KOPT-K1 (cell line): Measurements from ENCODE around the gene SEPTIN12.

Source experiments
- H3K27ac ChIP-seq: fragments of 200-600 bp; sonication (generic); 2 replicates; pipeline ENCODE4 v1.5.1; 2016; ENCODE audit warnings: antibody characterized with exemption, mild to moderate bottlenecking, low read depth, low read length; ENCODE audit not compliant: poor library complexity, severe bottlenecking
- H3K36me3 ChIP-seq: fragments of 200-600 bp; sonication (generic); 2 replicates; pipeline ENCODE4 v1.5.1; 2017; ENCODE audit warnings: antibody characterized with exemption, mild to moderate bottlenecking, low read length, moderate library complexity; ENCODE audit not compliant: insufficient read depth
- H3K9me3 ChIP-seq: fragments of 200-600 bp; sonication (generic); 2 replicates; pipeline ENCODE4 v1.5.1; 2017; ENCODE audit warnings: antibody characterized with exemption, low read length, mild to moderate bottlenecking; ENCODE audit not compliant: insufficient read depth, poor library complexity, severe bottlenecking

SEPTIN12 gene

DNA sequence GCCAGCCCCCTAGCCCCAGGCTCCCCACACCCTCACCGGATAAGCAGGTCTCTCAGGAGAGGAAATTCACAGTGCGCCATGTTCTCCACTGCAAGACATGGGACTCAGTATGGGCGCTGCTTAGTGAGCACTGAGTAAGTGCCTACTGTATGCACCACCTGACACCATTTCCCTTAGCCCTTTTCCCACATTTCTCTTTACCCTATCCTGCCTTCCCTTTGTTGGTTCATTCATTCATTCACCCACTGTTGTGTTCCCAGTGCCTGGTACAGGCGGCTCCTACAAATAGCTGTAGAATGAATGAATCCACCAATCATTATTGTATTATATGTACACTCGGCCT, 10.1 kb downstream of the SEPTIN12 start:
- no peaks in the 10 kb centered on the region for H3K36me3 ChIP-seq
- no peak overlapping the region for H3K27ac ChIP-seq
- no peaks in the 10 kb centered on the region for H3K9me3 ChIP-seq

DNA sequence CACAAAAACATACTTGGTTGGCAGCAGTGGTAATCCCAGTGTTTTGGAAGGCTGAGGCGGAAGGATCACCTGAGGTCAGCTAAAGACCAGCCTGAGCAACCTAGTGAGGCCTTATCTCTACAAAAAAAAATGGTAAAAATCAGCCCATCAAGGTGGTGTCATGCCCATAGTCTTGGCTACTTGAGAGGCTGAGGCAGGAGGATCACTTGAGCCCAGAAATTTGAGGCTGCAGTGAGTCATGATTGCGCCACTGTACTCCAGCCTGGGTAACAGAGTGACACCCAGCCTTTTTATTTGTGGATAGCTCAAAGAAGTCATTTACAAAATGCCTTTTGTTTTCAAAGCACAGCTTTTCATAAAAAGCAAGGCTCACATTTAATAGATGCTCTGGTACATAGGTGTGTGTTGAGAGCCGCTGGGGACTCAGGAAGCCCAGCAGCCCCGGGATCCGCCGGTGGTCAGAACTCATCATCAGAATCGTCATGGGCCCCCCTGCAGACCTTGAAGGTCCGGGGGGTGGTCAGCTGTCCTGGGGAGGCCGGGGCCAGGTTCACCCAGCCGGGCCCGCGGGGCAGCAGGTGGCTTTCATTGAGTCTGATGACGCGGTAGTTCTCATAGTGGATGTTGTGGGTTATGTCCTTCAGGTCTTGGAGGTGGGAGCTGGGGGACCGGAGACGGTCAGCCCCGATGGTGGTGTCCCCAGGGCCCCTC, 10.7 kb downstream of the SEPTIN12 start:
- Histone ChIP-seq H3K9me3 (no peaks in the 10 kb centered on the region), H3K36me3 (no peaks in the 10 kb centered on the region), H3K27ac (no peak overlapping the region)

DNA sequence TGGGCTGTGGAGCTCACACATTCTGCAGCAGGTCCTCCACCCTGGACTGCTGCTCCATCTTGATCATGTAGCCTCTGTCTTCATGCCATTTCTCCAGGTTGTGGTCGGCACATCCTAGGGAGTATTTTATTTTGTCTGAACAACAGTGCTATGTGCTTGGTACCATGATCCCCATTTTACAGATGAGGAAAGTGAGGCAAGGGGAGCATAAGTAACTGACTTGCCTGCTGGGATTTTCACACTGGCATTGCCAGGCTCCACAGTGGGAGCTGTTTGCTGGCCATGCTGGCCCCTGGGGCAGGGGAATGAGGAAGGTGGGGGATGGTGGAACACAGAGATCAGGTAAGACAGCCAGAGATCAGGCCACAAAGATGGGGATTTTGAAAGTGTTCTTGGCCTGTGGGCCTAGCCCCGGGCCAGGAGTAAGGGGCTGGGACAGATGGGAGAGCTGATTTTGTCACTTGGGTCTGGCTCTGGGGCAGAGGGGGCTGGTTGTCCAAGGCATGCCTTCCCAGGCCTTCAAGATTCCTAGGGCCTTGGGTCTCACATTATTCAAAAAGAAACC, 11.9 kb downstream of the SEPTIN12 start:
- no peaks in the 10 kb centered on the region for H3K9me3 ChIP-seq

DNA sequence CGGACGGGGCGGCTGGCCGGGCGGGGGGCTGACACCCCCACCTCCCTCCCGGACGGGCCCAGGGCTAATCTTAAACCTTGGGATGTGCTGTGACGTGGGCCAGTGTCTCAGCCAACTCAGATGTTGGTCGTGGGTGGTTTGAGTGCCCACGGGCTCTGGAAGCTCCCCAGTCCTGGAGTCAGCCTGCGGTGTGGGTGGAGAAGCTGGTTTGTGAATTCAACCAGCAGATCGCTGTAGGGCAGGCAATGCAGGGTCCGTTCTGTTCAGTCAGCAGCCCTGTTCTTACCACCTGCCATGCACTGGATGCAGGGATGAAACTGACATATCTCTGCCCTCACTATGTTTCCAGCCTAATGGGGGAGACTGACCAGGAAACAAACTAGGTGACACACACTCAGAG, 13.1 kb downstream of the SEPTIN12 start:
- no peaks in the 10 kb centered on the region for H3K9me3 ChIP-seq
- H3K27ac ChIP-seq, result no peak overlapping the region
- H3K36me3 ChIP-seq, result no peaks in the 10 kb centered on the region

More for the DNA sequence above, 11.9 kb downstream of the SEPTIN12 start:
- Histone ChIP-seq H3K36me3 (no peaks in the 10 kb centered on the region), H3K27ac (no peak overlapping the region)

DNA sequence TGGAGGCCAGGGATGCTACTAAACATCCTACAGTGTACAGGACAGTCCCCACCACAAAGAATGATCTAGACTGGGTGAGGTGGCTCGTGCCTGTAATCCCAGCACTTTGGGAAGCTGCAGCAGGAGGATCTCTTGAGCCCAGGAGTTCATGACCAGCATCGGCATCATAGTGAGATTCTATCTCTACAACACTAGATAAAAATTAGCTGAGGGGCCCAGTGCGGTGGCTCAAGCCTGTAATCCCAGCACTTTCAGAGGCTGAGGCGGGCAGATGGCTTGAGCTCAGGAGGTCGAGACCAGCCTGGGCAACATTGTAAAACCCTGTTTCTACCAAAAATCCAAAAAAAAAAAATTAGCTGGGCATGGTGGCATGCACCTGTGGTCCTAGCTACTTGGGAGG, 15.8 kb downstream of the SEPTIN12 start:
- Histone ChIP-seq H3K27ac (no peak overlapping the region), H3K9me3 (no peaks in the 10 kb centered on the region), H3K36me3 (no peaks in the 10 kb centered on the region)

DNA sequence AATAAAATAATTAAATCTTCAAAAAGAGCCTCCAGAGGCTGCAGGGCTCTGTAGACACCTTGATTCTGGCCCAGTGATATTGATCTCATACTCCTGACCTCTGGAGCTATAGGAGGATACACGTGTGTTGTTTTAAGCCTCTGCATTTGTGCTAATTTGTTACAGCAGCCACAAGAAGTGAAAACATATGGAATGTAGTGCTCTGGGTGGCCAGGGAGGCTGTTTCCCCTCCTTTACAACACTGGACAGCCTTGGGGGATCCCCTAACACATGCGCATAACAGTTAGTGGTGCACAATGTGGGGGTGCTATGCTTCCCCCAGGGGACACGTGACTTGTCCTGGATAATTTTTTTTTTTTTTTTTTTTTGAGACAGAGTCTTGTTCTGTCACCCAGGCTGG, 16.5 kb downstream of the SEPTIN12 start:
- H3K9me3 ChIP-seq, result no peaks in the 10 kb centered on the region
- no peaks in the 10 kb centered on the region for H3K36me3 ChIP-seq
- no peak overlapping the region for H3K27ac ChIP-seq

DNA sequence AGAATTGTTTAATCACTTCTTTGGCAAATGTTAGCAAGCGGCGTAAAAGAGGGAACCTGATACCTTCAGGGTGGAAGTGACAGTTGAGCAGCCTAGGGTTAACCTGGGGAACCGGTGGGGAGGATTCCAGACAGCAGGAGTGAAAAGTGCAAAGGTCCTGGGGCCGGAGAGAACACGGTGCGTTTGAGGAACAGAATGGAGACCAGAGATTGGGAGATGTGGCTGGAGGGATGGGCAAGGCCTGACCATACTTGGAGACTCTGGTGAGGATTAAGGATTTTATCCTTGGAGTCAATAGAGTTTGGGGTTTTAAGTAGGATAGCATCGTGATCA, 18.9 kb downstream of the SEPTIN12 start:
- Histone ChIP-seq H3K27ac (no peak overlapping the region), H3K36me3 (0 out of 2 replicates have a peak, but pooled peaks cover 5% of the 10 kb centered on the region), H3K9me3 (no peaks in the 10 kb centered on the region)

DNA sequence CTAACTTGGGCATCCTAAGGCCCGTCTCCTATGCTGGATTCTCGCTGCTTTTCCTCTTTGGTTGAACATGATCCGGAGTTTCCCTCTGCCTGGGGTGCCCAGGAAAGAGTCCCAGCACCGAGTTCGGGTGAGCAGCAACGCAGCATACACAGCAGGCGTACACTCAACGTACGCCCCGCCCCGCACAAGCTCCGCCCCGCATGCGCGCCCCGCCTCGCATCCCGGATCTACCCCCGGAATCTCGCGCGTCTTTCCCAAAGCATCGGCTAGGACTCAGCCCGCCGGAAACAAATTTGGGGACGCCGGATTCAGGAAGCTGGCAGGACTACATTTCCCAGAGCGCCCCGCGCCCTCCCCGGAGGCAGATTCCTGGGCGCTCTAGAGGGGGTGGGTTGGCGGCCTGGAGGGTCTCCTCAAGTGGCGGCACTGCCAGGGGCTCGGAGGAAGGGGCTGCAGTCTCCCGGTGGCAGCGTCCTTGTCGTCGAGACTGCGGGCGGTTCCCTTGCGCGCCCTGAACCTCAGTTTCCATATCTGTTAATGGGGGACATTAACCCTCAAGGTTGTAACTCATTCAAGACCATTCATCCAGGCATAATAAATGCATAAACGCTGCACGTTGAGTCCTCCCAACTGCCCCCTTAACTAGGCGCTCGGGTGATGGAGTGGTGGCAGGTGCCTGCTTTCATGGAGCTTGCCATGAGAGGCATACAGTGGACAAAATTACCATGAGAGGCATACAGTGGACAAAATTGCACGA, 19.4 kb downstream of the SEPTIN12 start:
- H3K9me3 ChIP-seq, result no peaks in the 10 kb centered on the region
- peaks cover 10% of the 10 kb centered on the region for H3K36me3 ChIP-seq
- H3K27ac ChIP-seq, result peak overlapping the region; percentile 32

DNA sequence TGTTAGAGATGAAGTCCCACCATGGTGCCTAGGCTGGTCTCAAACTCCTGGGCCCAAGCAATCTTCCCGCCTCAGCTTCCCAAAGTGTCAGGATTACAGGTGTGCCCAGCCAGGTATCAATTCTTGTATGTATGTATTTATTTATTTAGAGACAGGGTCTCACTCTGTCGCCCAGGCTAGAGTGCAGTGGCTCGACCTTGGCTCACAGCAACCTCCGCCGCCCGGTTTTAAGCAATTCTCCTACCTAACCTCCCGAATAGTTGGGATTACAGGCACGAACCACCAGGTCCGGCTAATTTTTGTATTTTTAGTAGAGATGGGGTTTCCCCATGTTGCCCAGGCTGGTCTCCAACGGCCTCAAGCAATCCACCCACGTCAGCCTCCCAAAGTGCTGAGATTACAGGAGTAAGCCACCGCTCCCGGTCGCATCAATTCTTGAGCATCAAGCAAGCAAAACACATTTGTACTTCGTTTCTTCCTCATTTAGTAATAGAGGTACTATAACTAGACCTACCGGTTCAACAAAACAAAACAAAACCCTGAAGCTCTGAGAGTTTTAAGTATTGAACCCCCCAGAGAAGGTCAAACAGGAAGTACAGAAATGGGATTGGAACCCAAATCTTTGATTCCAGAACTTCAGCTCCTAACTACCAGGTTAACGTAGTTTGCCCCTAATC, 20.1 kb downstream of the SEPTIN12 start:
- Histone ChIP-seq H3K27ac (peak overlapping the region; percentile 32), H3K9me3 (no peaks in the 10 kb centered on the region), H3K36me3 (peaks cover 17% of the 10 kb centered on the region)

DNA sequence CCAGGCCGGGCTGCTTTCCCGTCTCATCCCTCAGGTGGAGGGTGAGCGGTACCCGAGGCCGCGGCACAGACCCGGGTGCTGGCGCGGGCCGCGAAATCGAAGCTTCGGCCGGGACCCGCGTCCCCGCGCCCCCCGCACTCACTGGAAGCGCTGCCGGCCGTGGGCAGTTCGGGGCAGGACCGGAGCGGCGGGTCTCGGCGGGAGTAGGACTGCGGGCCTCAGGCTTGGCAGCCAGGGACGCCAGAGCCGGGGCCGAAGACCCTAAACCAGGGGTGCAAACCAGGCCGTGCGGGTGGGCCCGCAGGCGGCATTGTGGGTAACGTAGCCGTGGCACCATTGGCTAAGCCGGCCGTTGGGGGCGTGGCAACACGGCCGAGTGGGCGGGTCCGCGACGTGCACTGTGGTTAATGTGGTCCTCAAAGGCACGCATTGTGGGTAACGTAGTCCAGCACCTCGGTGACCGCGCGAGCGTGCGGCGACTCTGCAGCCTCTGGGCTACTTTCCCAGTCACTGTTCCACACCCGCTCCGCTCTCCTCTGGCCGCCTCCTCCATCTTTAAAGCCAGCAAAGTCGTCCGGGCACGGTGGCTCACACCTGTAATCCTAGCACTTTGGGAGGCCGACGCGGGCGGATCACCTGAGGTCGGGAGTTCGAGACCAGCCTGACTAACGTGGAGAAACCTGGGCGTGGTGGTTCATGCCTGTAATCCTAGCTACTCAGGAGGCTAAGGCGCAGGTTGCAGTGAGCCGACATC, 21.1 kb downstream of the SEPTIN12 start, which contains the start of gene ZNF500:
TSS of gene ZNF500 (minus strand) at position 288 of the 754 bp plus-strand sequence. CDS start 1,184 bp downstream, outside the sequence.
- Histone ChIP-seq H3K36me3 (peaks cover 27% of the 10 kb centered on the region), H3K9me3 (no peaks in the 10 kb centered on the region), H3K27ac (peak within 1 kb of the TSS; percentile 72)

DNA sequence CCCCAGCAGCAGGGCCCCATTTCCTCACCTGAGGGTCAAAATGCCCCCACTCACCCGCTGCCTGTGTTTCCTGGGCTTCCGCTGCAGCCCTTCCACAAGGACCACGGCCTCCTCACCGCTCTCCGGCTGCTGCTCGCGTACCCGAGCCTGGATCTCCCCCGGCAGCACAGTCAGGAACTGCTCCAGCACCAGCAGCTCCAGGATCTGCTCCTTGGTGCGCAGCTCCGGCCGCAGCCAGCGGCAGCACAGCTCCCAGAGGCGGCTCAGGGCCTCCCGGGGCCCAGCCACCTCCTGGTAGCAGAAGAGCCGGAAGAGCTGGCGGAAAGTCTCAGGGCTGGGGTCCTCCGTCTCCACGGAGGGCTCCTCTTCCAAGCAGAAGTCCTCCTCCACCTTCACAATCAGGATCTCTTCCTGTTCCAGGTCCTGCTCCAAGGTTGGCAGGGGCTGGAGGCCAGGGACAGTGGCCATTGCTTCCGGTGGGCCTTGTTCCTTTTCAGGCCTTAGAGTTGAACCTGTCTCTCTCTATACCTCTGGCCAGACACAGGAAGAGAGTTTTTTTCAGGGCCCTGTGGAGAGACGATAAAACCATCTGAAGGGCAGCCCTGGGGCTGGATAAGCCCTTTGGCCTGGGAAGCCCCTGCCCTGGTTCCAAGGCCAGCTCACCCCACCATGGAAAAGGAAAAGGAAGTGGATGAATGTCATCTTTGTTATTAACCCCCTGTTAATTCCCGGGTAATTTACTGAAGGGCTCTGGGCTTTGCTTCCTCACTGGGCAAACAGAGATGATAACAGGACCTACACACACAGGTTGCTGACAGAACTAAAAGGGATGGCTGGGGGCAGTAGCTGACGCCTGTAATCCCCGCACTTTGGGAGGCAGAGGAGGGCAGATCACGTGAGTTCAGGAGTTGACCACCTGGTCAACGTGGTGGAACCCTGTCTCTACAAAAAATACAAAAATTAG, 22.4 kb downstream of the SEPTIN12 start:
- H3K27ac ChIP-seq, result peak overlapping the region; percentile 72
- peaks cover 34% of the 10 kb centered on the region for H3K36me3 ChIP-seq
- no peaks in the 10 kb centered on the region for H3K9me3 ChIP-seq

DNA sequence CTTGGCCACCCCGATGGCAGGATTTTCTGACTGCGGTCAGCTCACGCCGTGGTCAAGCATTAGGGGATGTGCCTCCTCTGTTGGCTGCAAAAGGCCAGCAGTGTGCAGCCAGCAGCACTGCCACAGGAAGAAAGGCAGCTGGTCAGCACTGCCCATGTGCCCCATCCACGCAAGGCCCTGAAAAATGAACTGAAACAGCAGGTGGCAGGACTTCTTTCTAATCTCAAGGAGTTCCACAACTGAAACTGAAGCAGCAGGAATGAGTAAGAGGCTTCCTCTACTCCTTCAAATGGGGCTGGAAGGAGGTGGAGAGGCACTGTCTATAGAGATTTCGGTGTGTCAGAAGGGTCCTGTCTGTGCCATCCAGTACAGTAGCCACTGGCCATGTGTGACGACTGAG, 24.4 kb downstream of the SEPTIN12 start:
- H3K36me3 ChIP-seq, result peaks cover 54% of the 10 kb centered on the region
- no peaks in the 10 kb centered on the region for H3K9me3 ChIP-seq
- H3K27ac ChIP-seq, result no peak overlapping the region

DNA sequence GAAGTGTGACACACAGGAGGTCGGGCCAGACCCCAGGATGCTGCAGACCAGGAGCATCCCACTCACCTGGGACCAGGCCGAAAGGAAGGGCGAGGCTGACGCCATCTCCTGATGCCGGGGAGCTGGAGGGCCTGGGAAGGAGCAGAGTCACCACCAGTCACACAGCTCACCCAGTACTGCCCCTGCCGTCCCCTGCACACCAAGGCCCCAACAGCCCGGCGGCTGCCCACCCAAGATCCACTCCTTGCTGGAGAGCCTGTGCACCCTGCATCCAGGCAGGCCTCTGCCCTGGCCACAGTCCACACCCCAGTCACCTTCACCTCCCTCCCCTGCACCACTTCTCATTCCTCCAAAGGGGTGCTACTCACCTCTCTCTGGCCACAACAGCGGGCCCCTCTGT, 25.9 kb downstream of the SEPTIN12 start:
- Histone ChIP-seq H3K36me3 (peaks cover 64% of the 10 kb centered on the region), H3K27ac (no peak overlapping the region), H3K9me3 (no peaks in the 10 kb centered on the region)
